Measurements from ENCODE around the gene TSR1.

Gene TSR1

DNA sequence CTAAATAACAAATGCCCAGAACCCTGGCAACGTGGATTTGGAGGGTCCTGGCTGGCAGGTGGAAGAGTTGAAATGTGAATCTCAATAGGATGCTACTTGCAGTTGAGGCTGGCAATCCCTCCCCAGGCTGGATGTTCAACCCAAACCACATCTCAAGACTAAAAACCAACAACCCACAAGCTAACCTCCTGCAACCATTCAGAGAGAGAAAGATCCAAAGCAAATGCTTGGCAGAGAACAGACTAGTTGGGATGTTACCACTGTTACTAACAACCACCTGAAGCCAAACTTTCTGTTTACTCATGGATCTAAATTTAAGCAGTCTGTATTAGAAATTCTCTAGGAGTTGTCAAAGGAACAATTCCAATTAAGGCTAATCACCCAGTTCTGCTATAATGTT is 60.5 kb downstream of the TSR1 start:
- DNase-seq, result no peak

DNA sequence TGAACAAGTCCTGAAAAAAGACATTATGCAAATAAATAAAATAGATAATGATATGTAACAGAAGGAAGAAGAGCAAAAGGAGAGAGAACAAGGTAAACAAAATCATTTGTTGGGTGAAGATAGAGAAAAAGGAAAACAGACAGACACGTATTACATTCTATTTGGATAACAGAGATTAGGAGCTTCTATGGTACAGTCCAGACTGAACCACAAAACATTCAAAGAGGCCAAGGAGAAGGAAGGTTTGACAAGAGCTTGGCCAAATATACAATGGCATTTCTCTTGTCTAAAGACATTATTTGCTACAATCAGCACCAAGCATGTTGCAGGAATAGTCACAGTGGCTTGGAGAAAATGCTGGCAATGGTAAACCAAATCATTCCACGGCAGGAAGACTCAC is 61.8 kb downstream of the TSR1 start:
- no peak for DNase-seq

Measured in GOT3 (cell line).